ENCODE data around the gene VMP1. TPM values are rescaled to one million over a fixed set of nuclear protein-coding genes. Genes with fewer than 3 reads are reported as not detected.
A peak's percentile ranks its signal among the peaks of the same experiment; 100 is the strongest.
"Not testable (repeated sequence)": the region's sequence is repeated elsewhere in the genome, so short reads cannot be mapped to it uniquely, and the experiment has no call there.

Gene VMP1
- total RNA-seq, 1 experiment from 2014 or later, result 69.4 TPM

DNA sequence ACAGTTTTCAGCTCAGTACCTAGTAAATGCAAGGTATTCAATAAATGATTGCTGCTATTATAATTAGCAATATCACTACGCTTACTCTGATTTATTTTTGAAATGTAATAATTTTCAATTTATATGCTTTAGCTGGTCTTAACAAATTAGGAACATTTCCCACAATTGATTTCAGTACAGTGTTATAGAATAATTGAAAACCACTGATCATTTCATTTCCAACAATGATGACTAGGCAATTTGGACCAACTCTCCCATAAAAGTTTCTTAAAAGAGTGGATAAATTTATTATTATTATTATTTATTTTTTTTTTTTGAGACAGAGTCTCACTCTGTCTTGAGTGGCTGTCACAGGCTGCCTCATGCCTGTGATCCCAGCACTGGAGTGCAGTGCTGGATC, 41.1 kb downstream of the VMP1 start:
- Histone ChIP-seq H3K36me3 (ENCODE audit: insufficient read depth, low read length) (no peaks in the 10 kb centered on the region), H3K9ac (ENCODE audit: low read length) (no peak overlapping the region), H3K27ac (ENCODE audit: low read length) (0 out of 2 replicates have a peak overlapping the region, but pooled peaks have one; percentile 8), H3K4me3 (ENCODE audit: low read length) (no peak overlapping the region), H4K20me1 (ENCODE audit: insufficient read depth, low read depth, low read length) (no peaks in the 10 kb centered on the region), H3K27me3 (ENCODE audit: low read length) (no peaks in the 10 kb centered on the region), H3K9me2 (replicated peaks; ENCODE audit: insufficient read depth, low read length) (no peaks in the 10 kb centered on the region), H3K4me1 (ENCODE audit: low read length) (peaks cover 46% of the 10 kb centered on the region), H2AFZ (ENCODE audit: low read length) (no peak overlapping the region), H3K9me3 (ENCODE audit: low read length) (no peaks in the 10 kb centered on the region), H3K79me2 (ENCODE audit: low read length) (0 out of 2 replicates have a peak, but pooled peaks cover 2% of the 10 kb centered on the region), H3K4me2 (ENCODE audit: low read depth, low read length, poor library complexity, severe bottlenecking) (no peak overlapping the region)
- no peak for DNase-seq

DNA sequence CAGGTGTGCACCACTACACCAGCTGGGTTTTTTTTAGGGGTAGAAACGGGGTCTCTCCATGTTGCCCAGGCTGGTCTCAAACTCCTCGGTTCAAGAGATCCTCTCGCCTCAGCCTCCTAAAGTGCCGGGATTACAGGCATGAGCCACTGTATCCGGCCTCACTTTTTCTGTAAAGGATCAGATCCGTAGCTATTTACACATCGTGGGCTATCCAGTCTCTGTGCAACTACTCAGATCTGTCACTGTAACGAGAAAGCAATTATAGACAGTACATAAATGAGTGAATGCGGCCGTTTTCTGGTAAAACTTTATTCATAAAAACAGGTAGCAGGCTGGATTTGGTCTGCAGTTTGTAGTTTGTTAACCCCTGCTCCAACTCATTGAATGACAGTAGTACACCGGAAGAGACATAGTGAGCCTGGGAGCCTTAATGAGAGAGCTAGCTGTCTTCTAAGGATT, 44.5 kb downstream of the VMP1 start:
- peaks cover 11% of the 10 kb centered on the region; the same call in 1 of the 2 replicates for H3K79me2 ChIP-seq (ENCODE audit: low read length)
- DNase-seq, result peak; percentile 53

DNA sequence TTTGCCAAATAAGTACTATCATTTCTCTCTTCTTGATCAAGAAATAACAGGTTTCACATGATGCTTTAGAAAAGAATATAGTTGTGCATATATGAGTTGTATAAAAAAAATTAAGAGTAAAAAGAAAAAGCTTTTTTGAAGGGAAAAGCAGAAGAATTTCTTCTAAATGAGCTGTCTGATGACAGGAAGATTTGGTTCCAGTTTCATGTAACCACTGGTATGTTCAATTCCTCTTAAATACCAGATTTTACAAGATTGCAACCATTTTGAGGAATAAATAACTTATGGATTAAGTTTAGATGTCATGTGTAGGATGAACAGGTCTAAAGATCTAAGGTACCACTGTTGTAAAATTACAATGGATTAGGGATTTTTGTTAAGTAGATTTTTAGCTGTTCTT, 45.0 kb downstream of the VMP1 start:
- 0 out of 2 replicates have a peak, but pooled peaks cover 4% of the 10 kb centered on the region for H3K36me3 ChIP-seq (ENCODE audit: insufficient read depth, low read length)
- no peaks in the 10 kb centered on the region for H3K27me3 ChIP-seq (ENCODE audit: low read length)
- H3K4me3 ChIP-seq (ENCODE audit: low read length), result no peak overlapping the region
- H2AFZ ChIP-seq (ENCODE audit: low read length), result no peak overlapping the region
- no peaks in the 10 kb centered on the region for H3K9me2 ChIP-seq (replicated peaks; ENCODE audit: insufficient read depth, low read length)
- peak overlapping the region; percentile 68 for H3K27ac ChIP-seq (ENCODE audit: low read length)
- H3K4me1 ChIP-seq (ENCODE audit: low read length), result peaks cover 55% of the 10 kb centered on the region
- H4K20me1 ChIP-seq (ENCODE audit: insufficient read depth, low read depth, low read length), result no peaks in the 10 kb centered on the region
- H3K4me2 ChIP-seq (ENCODE audit: low read depth, low read length, poor library complexity, severe bottlenecking), result peak overlapping the region; percentile 47
- 0 out of 2 replicates have a peak overlapping the region, but pooled peaks have one; percentile 2 for H3K9ac ChIP-seq (ENCODE audit: low read length)
- peaks cover 11% of the 10 kb centered on the region; the same call in 1 of the 2 replicates for H3K79me2 ChIP-seq (ENCODE audit: low read length)
- DNase-seq, result no peak
- no peaks in the 10 kb centered on the region for H3K9me3 ChIP-seq (ENCODE audit: low read length)

More for the DNA sequence above, 44.5 kb downstream of the VMP1 start:
- Histone ChIP-seq H3K4me2 (ENCODE audit: low read depth, low read length, poor library complexity, severe bottlenecking) (peak overlapping the region; percentile 47), H2AFZ (ENCODE audit: low read length) (no peak overlapping the region), H3K36me3 (ENCODE audit: insufficient read depth, low read length) (0 out of 2 replicates have a peak, but pooled peaks cover 4% of the 10 kb centered on the region), H3K4me1 (ENCODE audit: low read length) (peaks cover 55% of the 10 kb centered on the region), H3K9me2 (replicated peaks; ENCODE audit: insufficient read depth, low read length) (no peaks in the 10 kb centered on the region), H3K9ac (ENCODE audit: low read length) (peak overlapping the region; percentile 2; the same call in 1 of the 2 replicates), H3K27ac (ENCODE audit: low read length) (peak overlapping the region; percentile 68), H4K20me1 (ENCODE audit: insufficient read depth, low read depth, low read length) (no peaks in the 10 kb centered on the region), H3K27me3 (ENCODE audit: low read length) (no peaks in the 10 kb centered on the region), H3K4me3 (ENCODE audit: low read length) (no peak overlapping the region), H3K9me3 (ENCODE audit: low read length) (no peaks in the 10 kb centered on the region)

DNA sequence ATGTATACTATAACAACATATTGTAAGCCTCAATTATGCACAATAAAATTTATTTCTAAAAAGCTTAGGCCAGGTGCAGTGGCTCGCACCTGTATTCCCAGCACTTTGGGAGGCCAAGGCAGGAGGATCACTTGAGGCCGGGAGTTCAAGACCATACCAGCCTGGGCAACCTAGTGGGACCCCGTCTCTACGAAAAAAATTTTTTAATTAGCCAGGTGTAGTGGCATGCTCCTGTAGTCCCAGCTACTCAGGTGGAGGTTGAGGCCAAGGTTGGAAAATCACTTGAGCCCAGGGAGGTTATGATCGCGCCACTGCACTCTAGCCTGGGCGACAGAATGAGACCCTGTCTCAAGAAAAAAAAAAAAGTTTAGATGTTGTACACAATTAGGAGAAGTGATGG, 45.5 kb downstream of the VMP1 start:
- Histone ChIP-seq H2AFZ (ENCODE audit: low read length) (no peak overlapping the region), H3K9ac (ENCODE audit: low read length) (no peak overlapping the region), H4K20me1 (ENCODE audit: insufficient read depth, low read depth, low read length) (no peaks in the 10 kb centered on the region), H3K27me3 (ENCODE audit: low read length) (no peaks in the 10 kb centered on the region), H3K79me2 (ENCODE audit: low read length) (peaks cover 12% of the 10 kb centered on the region; the same call in 1 of the 2 replicates), H3K4me3 (ENCODE audit: low read length) (no peak overlapping the region), H3K27ac (ENCODE audit: low read length) (peak overlapping the region; percentile 68; the same call in 1 of the 2 replicates), H3K9me3 (ENCODE audit: low read length) (no peaks in the 10 kb centered on the region), H3K4me2 (ENCODE audit: low read depth, low read length, poor library complexity, severe bottlenecking) (no peak overlapping the region), H3K9me2 (replicated peaks; ENCODE audit: insufficient read depth, low read length) (no peaks in the 10 kb centered on the region), H3K4me1 (ENCODE audit: low read length) (peaks cover 55% of the 10 kb centered on the region), H3K36me3 (ENCODE audit: insufficient read depth, low read length) (peaks cover 5% of the 10 kb centered on the region)
- DNase-seq, result no peak

DNA sequence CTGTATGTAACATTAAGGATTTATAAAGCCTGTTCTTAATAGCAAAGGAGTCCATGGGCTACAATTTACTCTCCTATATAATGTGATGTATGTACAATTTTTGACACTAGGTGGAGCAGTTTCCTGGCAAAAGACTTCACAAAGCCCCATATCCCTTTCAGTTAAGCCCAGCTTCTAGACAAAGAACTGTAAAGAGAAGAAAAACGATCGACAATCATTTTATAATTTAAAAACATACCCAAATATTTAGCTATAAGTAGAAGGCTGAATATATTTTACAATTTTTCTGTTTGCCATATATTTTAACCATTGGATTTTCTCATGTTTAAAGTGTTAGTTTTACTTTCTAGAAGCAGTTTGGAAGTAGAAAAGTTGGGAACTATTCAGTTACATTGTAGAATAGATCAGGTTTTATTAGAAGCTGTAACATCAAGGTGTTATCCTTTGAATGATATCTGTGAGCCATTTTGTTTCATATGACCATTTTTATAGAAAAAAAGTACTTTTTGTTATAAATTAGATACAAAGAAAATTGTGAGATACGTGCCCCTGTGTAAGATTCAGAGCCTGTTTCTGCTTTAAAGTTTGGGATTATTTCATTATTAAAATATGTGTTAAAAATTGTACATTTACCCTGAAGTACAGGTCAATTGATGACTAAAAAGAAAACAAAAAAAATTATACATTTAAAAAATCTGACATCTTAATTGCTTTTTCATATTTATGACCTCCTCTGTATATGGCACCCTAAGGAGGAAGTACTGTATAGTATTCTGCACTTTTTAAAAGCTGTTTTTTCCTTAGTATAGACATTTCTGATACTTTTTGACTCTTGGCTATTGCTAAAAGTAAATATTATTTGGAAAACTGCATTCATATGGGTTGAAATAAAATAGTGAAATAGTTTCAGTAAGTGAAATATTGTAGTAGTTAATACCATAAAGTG, 46.3 kb downstream of the VMP1 start:
- DNase-seq, result peak; percentile 93
- H3K27me3 ChIP-seq (ENCODE audit: low read length), result no peaks in the 10 kb centered on the region
- H3K9ac ChIP-seq (ENCODE audit: low read length), result peak overlapping the region; percentile 60; the same call in 1 of the 2 replicates
- H3K9me3 ChIP-seq (ENCODE audit: low read length), result no peaks in the 10 kb centered on the region
- H3K4me2 ChIP-seq (ENCODE audit: low read depth, low read length, poor library complexity, severe bottlenecking), result peak overlapping the region; percentile 84
- H3K9me2 ChIP-seq (replicated peaks; ENCODE audit: insufficient read depth, low read length), result no peaks in the 10 kb centered on the region
- peaks cover 14% of the 10 kb centered on the region for H3K36me3 ChIP-seq (ENCODE audit: insufficient read depth, low read length)
- peak overlapping the region; percentile 63 for H3K27ac ChIP-seq (ENCODE audit: low read length)
- peaks cover 16% of the 10 kb centered on the region; the same call in 1 of the 2 replicates for H3K79me2 ChIP-seq (ENCODE audit: low read length)
- H4K20me1 ChIP-seq (ENCODE audit: insufficient read depth, low read depth, low read length), result no peaks in the 10 kb centered on the region
- H3K4me1 ChIP-seq (ENCODE audit: low read length), result peaks cover 50% of the 10 kb centered on the region
- H2AFZ ChIP-seq (ENCODE audit: low read length), result peak overlapping the region; percentile 31; the same call in 1 of the 2 replicates
- H3K4me3 ChIP-seq (ENCODE audit: low read length), result peak overlapping the region; percentile 51

DNA sequence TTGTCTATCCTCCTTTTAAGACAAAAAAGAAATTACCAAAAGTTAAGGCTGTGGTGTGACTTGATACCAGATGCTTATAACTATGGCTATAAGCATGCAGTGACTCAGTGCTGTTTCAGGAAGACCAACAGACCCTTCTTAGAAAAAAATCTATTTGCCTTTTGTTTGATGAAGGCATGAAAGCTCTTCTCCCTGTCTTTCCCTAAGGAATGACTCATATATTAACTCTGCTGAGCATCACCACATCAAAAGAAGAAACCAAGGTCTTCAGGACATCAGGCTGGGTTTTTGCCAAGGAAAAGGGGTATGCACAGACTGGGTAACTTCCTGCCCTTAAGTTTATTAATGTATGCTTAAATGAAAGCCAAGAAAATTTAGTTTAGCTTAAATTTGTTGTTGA, 47.1 kb downstream of the VMP1 start:
- DNase-seq, result no peak

DNA sequence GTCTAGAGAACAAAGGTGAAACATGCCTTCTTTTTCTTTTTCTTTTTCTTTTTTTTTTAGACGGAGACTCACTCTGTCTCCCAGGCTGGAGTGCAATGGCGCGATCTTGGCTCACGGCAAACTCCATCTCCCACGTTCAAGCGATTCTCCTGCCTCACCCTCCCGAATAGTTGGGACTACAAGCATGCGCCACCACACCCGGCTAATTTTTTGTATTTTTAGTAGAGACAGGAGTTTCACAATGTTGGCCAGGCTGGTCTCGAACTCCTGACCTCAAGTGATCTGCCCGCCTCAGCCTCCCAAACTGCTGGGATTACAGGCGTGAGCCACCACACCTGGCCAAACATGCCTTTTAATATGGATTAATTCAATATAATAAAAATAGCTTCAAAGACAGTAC, 47.6 kb downstream of the VMP1 start:
- not testable (repeated sequence) for H3K4me2 ChIP-seq (ENCODE audit: low read depth, low read length, poor library complexity, severe bottlenecking); H3K27me3 ChIP-seq (ENCODE audit: low read length); H2AFZ ChIP-seq (ENCODE audit: low read length); DNase-seq; H3K9me2 ChIP-seq (replicated peaks; ENCODE audit: insufficient read depth, low read length); H3K27ac ChIP-seq (ENCODE audit: low read length); H3K4me3 ChIP-seq (ENCODE audit: low read length); H3K9ac ChIP-seq (ENCODE audit: low read length); H4K20me1 ChIP-seq (ENCODE audit: insufficient read depth, low read depth, low read length); H3K9me3 ChIP-seq (ENCODE audit: low read length)
- H3K36me3 ChIP-seq (ENCODE audit: insufficient read depth, low read length), result peaks cover 22% of the 10 kb centered on the region
- peaks cover 41% of the 10 kb centered on the region for H3K4me1 ChIP-seq (ENCODE audit: low read length)
- H3K79me2 ChIP-seq (ENCODE audit: low read length), result peaks cover 16% of the 10 kb centered on the region; the same call in 1 of the 2 replicates

More for the DNA sequence above, 47.1 kb downstream of the VMP1 start:
- Histone ChIP-seq H3K4me2 (ENCODE audit: low read depth, low read length, poor library complexity, severe bottlenecking) (peak overlapping the region; percentile 84), H3K4me1 (ENCODE audit: low read length) (peaks cover 46% of the 10 kb centered on the region), H3K79me2 (ENCODE audit: low read length) (peaks cover 16% of the 10 kb centered on the region; the same call in 1 of the 2 replicates), H3K27ac (ENCODE audit: low read length) (peak overlapping the region; percentile 63), H2AFZ (ENCODE audit: low read length) (no peak overlapping the region), H3K9me2 (replicated peaks; ENCODE audit: insufficient read depth, low read length) (no peaks in the 10 kb centered on the region), H3K27me3 (ENCODE audit: low read length) (no peaks in the 10 kb centered on the region), H3K4me3 (ENCODE audit: low read length) (no peak overlapping the region), H3K9me3 (ENCODE audit: low read length) (no peaks in the 10 kb centered on the region), H4K20me1 (ENCODE audit: insufficient read depth, low read depth, low read length) (no peaks in the 10 kb centered on the region), H3K36me3 (ENCODE audit: insufficient read depth, low read length) (peaks cover 20% of the 10 kb centered on the region), H3K9ac (ENCODE audit: low read length) (no peak overlapping the region)

DNA sequence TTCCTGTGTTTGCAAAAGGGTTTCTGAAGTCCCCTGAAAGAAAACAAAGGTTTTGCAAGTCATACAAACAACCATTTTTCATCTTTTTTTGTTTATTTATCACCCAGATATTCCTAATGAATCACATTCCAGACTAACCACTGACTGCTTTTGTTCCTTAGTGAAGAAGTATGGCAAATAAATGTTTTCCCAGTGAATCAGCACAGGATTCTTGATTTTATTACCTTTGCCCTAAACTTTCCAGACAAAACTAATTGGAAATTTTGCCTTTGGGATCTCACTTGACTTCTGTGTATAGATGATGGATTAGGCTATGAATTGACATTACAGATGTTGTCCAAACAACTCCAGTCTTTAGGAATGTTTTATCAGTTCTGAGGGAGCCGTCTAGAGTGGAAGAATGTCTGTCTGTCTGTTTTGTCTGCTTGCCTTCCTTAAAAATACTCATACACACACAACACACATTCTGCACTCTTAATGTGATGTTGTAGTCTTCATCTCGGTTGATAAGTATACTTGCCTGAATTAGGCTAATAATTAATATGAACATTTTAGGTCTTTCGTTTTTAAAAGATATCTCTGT, 48.9 kb downstream of the VMP1 start:
- no peaks in the 10 kb centered on the region for H3K9me2 ChIP-seq (replicated peaks; ENCODE audit: insufficient read depth, low read length)
- H3K9me3 ChIP-seq (ENCODE audit: low read length), result no peaks in the 10 kb centered on the region
- H3K79me2 ChIP-seq (ENCODE audit: low read length), result peaks cover 20% of the 10 kb centered on the region; the same call in 1 of the 2 replicates
- H4K20me1 ChIP-seq (ENCODE audit: insufficient read depth, low read depth, low read length), result no peaks in the 10 kb centered on the region
- no peak overlapping the region; the same call in 1 of the 2 replicates for H3K27ac ChIP-seq (ENCODE audit: low read length)
- H3K4me3 ChIP-seq (ENCODE audit: low read length), result no peak overlapping the region
- H2AFZ ChIP-seq (ENCODE audit: low read length), result no peak overlapping the region
- DNase-seq, result no peak
- no peak overlapping the region for H3K4me2 ChIP-seq (ENCODE audit: low read depth, low read length, poor library complexity, severe bottlenecking)
- peaks cover 29% of the 10 kb centered on the region for H3K4me1 ChIP-seq (ENCODE audit: low read length)
- H3K9ac ChIP-seq (ENCODE audit: low read length), result no peak overlapping the region
- no peaks in the 10 kb centered on the region for H3K27me3 ChIP-seq (ENCODE audit: low read length)
- peaks cover 22% of the 10 kb centered on the region for H3K36me3 ChIP-seq (ENCODE audit: insufficient read depth, low read length)
